ENCODE data around the gene AGMO. TPM values are rescaled to one million over a fixed set of nuclear protein-coding genes. Genes with fewer than 3 reads are reported as not detected.

Gene AGMO
- total RNA-seq, 1 donor: 0.18 TPM

DNA sequence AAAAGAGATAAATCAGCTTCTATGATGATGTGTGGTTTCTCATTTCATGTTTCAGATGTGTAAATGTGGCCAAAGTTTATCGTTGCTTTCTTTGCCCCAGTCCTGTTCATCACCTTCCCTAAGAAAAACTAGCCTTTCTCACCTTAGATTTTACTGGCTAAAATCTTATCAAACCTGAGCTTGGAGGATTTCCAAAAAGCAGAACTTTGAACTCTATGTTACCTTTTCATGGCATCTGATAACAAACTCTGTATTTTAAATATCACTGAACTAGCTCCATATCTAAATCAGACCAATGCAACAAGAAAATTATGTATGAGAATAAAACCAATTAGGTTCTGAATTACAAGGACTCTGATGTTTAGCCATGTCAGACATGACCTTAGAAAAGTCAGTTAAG, 335.8 kb downstream of the AGMO start:
- no peak overlapping the region for H3K4me3 ChIP-seq (ENCODE audit: low read depth, low read length)
- DNase-seq (ENCODE audit: low read depth): no peak
- TF ChIP-seq, protein P1, sequence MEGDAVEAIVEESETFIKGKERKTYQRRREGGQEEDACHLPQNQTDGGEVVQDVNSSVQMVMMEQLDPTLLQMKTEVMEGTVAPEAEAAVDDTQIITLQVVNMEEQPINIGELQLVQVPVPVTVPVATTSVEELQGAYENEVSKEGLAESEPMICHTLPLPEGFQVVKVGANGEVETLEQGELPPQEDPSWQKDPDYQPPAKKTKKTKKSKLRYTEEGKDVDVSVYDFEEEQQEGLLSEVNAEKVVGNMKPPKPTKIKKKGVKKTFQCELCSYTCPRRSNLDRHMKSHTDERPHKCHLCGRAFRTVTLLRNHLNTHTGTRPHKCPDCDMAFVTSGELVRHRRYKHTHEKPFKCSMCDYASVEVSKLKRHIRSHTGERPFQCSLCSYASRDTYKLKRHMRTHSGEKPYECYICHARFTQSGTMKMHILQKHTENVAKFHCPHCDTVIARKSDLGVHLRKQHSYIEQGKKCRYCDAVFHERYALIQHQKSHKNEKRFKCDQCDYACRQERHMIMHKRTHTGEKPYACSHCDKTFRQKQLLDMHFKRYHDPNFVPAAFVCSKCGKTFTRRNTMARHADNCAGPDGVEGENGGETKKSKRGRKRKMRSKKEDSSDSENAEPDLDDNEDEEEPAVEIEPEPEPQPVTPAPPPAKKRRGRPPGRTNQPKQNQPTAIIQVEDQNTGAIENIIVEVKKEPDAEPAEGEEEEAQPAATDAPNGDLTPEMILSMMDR (IDR thresholded peaks at IDR 0.05; ENCODE audit: insufficient read depth, low read length): no peak

DNA sequence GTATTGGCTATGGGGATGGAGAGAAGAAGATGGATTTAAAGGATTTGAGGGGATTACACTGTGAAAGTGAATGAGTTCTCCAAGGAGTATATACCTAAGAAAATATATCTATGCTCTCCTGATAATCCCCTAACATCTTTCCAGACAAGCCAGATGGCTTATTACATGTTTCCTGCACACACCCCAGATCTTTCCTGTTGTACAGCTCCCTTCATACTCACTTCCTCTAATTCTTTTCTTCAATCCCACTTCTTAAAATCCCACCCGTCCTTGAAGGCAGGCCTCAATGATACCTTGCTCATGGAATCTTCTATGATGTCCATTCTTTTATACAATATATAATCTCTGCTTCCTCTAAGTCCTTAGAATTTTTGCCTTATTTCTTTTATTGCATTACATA, 342.1 kb downstream of the AGMO start:
- H3K4me3 ChIP-seq (ENCODE audit: low read depth, low read length): no peak overlapping the region
- TF ChIP-seq, protein P1 (IDR thresholded peaks at IDR 0.05; ENCODE audit: insufficient read depth, low read length): no peak
- no peak for DNase-seq (ENCODE audit: low read depth)

DNA sequence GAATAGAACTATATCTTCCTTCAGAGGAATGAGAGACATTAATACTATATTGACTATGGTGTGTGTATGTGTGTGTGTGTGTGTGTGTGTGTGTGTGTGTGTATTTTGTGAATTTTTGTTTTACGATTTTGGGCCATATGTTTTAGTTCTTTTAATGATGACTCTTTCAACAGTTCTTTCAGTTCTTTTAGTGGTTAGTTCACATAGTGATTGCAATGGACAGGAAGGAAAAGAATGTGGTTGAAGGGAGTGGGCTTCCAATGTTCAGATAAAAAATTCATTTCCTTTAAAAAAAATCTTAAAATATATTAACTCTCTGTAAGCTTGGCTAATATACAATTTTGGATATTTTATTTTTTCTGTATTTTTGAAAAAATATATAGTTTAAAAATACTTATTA, 343.6 kb downstream of the AGMO start:
- DNase-seq (ENCODE audit: low read depth): no peak
- H3K4me3 ChIP-seq (ENCODE audit: low read depth, low read length): no peak overlapping the region
- TF ChIP-seq, protein P1 (IDR thresholded peaks at IDR 0.05; ENCODE audit: insufficient read depth, low read length): no peak

DNA sequence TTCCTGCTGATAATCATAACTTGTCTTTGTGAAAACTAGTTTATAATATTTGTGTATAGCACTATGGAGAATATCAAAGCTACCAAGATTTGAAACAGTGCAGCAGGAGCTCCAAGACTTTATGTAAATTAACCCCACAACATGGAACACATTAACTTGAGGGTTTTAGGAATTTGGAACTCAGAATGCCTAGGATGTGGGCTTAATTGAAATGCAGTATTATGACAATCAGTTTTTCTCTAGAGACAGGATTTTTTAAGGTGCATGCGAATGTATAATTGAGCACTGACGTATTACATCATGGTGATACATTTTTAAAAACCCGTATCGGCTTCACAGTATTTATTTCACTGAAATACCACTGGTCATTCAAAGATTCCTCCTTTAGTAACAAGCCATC, 346.2 kb downstream of the AGMO start:
- TF ChIP-seq, protein P1 (IDR thresholded peaks at IDR 0.05; ENCODE audit: insufficient read depth, low read length): no peak
- DNase-seq (ENCODE audit: low read depth): no peak
- no peak overlapping the region for H3K4me3 ChIP-seq (ENCODE audit: low read depth, low read length)

DNA sequence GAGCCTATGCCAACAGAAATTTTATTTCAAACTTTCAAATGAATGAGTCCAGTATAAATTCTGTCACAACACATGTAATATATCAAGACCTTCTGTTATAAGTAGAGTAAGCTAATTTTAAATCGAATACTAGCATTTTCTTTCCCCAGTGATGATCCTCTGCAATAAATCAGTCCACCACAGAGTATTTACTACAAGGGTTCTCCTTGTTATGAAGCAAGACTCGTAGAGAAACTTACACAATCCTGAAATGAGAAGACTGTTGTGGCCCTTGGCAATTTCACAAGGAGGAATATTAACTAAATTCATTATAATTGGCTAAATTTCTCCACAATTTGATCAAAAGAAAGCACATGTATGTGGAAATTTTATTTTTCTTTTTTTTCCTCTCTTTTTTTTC, 346.8 kb downstream of the AGMO start:
- no peak for DNase-seq (ENCODE audit: low read depth)
- H3K4me3 ChIP-seq (ENCODE audit: low read depth, low read length): no peak overlapping the region
- TF ChIP-seq, protein P1 (IDR thresholded peaks at IDR 0.05; ENCODE audit: insufficient read depth, low read length): no peak

DNA sequence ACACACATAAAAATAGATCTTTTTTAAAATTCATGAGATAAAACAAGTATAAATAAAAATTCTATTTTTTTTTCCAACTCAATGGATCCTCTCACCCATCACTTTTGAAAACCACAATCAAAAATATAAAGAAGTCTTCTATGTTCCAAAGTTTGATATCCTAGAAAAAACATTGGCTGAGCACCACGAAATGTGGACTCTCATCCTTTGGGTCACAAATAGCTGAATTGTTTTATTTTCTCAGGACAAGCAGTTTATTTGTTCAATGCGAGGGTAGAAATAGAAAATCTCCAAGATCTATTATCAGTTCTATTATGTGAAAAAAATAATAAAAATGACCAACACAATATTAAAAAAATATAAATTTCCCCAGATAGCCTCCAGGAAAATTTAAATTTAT, 348.7 kb downstream of the AGMO start:
- TF ChIP-seq, protein P1 (IDR thresholded peaks at IDR 0.05; ENCODE audit: insufficient read depth, low read length): no peak
- no peak overlapping the region for H3K4me3 ChIP-seq (ENCODE audit: low read depth, low read length)
- no peak for DNase-seq (ENCODE audit: low read depth)

DNA sequence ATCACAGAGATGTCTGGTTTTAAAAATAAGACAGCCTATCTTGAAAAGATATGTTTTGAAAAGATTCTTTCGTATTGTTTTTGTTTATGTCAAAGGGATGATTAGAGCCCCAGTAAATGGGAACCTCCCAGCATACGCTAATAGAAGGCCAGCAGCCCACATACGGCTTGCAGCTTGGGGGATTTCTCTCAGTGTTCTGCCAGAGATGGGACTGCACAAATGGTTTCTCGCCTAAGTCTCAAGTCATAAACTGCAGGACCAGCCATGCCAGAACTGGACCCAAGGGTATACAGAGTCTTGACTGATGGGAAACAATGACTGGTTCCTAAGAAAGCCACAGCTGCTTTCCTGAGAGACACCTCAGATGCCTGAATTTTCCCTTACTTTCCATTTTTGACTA, 352.4 kb downstream of the AGMO start:
- TF ChIP-seq, protein P1 (IDR thresholded peaks at IDR 0.05; ENCODE audit: insufficient read depth, low read length): no peak
- H3K4me3 ChIP-seq (ENCODE audit: low read depth, low read length): no peak overlapping the region
- no peak for DNase-seq (ENCODE audit: low read depth)

Measured in fibroblast of the aortic adventitia (primary cell).